HG02763 (cell line): ENCODE data around the gene ARL4C.

Experiments
- ATAC-seq: cut with Tn5 transposase; IDR thresholded peaks from one replicate; pipeline ENCODE4 v1.9.1; 2021; ENCODE audit warnings: mild to moderate bottlenecking, moderate library complexity; ENCODE audit not compliant: unreplicated experiment

Gene ARL4C

DNA sequence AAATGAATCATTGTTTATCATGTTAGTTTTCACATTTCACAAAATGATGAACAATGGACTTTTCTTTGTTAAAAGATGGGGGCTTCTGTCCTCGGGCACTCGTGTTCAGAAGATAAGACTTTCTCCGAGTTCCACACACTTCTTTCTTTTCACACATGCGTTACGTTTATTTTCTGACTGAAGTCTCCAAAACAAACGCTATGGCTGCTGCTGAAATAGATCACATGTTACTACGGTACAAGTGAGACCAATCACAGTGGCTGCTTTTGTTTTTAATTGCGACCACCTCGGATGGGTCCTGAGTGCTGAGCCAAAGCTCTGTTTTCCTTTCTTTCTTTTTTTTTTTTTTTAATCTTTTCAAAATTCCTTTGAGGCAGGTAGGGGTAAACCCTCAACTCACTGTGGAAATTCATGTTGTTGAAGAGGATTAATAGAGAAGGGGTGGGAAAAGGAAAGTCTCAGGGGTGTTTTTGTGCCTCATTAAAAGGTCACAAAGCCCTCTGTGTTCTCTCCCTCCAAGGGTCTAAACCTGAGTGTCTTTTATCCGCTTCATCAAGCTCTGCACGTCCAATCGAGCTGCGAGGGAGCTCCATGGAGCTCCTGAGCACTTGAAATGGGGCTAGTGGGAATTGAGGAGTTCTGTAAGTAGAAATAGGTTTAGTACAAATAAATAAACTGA is 48.2 kb downstream of the ARL4C start:
- ATAC-seq: no peak

- ATAC-seq: no peak
These were observed 48.9 kb downstream of the ARL4C start for GRCh38 chr2:234447963-234448362.

DNA sequence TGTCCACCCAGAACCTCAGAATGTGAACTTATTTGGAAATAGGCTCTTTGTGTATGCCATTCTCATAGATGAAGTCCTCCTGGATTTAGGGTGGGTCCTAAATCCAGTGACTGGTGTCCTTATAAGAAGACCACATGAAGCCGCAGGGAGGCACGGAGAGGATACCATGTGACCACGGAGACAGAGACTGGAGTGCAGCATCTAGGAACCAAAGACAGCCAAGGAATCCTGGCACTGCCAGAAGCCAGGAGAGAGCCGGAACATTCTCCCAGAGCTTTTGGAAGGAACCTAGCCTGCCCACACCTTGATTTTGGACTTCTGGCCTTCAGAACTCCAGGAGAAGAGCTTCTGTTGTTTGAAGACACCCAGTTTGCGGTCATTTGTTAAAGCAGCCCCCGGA is 49.7 kb downstream of the ARL4C start:
- no peak for ATAC-seq

DNA sequence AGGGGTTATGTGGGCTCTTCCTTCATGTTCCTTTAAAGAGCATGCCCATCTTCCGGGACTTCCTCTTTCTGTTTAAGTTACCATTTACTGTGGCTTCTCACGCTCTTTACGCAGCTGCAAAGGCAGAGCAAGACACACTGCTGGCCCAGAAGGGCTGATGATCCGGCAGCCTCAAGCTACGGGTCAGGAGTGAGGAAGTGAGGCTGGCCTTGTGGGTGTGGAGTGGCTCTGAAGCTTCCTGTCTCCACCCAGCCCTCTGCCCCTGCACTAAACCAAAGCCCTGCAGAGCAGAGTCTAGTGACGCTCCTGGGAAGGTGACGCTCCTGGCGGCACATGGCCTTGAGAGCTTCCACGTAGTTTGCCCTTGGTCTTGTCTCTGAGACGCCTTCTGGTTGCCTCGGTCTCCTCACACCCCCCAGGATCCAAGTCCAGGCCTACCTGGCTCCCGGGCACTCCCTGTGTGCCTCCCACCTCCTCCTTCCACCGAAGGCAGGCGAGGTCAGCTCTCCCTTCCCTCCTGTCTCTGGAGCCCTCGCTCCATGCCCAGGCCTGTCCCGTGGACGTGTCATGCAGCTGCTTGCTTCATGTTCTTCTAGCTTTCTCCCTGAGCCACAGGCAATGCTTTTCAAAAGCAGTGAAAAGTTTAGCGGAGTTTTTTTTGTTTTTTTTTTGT is 50.3 kb downstream of the ARL4C start:
- peak; percentile 86 for ATAC-seq

- ATAC-seq: no peak
These were observed 52.0 kb downstream of the ARL4C start for GRCh38 chr2:234444893-234445292.

- ATAC-seq: no peak
These were observed 52.6 kb downstream of the ARL4C start for GRCh38 chr2:234444242-234444730.
